ENCODE data around the gene ITGA2B. TPM values are rescaled to one million over a fixed set of nuclear protein-coding genes. Genes with fewer than 3 reads are reported as not detected.
"Not testable (repeated sequence)": the region's sequence is repeated elsewhere in the genome, so short reads cannot be mapped to it uniquely, and the experiment has no call there.

ITGA2B gene
- total RNA-seq, 2 experiments from 2014 or later = 0.23 to 0.31 TPM

DNA sequence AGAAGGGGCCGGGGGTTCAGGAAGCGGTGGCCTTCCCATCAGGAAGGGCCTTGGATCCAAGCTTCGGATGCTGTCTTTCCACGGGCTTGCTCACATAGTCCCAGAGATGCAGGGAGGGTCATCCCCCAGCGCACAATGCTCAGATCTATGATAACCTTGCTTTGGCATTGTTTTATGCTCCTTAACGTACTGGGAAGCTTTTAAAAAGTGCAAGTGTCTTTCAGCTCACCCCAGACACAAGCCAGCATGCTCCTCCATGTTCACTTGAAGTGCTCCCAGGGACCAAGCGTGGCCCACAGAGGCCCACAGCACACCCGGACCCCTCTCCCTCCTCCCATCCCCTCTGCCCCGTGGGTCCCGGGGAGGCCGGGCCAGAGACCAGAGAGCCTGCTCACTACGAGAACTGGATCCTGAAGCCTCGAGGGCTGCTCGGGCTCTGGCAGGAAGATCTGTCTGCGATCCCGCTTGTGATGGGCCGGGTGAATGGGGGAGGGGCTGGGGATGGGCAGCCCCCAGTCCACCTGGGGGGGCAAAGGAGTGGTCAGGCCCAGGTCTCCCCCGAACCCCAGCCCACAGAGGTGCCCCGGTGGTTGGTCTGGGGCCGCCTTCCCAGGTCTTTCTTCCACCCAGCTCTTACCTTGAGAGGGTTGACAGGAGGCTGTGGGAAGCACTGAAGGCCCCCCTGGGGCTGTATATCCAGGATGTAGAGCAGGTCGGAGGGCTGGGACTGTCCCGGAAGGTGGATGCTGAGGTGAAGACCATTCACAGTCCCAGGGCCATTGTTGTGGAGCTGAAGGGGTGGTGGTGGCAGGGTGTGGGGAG, 14.0 kb downstream of the ITGA2B start:
- CTCF ChIA-PET = interaction anchor here (0.7 to 3.4 kb wide), 4 partner anchors 13 to 503 kb away, joined by 3 to 15 read pairs (median 4); partner anchors contain the start of gene FAM171A2
- POLR2A ChIA-PET = no interaction called here

DNA sequence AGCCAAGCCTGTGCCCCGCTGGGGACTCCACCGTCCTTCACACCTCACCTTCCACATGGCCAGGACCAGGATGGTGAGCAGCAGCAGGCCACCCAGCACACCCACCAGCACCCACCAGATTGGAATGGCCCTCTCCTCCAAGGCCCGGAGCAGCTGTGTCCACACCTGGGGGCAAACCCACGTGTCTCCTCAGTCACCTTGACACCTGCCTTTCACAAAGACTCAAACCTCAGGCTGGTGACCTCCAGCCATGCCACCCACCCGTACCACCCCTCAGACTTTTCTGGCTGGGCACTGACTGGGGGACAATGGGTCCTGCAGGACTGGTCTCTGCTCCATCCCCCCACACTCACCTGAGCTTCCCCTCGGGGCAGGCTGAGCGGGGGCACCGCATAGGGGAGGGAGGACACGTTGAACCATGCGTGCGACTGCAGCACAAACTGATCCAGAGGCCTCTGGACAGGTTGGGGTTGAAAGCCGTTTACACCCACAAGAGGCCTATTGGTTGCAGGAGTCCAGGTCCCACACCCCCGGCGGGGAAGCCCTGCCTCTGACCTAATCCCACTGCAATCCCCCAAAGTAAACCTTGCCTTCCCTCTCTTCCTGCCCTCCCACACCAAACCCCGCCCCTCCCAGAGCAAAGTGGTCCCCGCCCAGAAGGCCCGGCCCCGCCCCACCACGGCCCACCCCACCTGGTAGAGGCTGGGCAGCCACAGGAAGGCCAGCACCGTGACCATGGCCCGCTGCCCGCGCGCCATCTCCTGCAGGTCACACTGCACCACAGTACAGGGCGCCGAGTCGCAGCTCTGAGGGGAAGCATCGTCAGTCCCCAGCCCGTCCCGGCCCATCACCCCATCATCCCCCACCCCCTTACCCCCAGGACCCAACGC, 14.9 kb downstream of the ITGA2B start:
- CTCF ChIA-PET = interaction anchor here (3.4 kb wide), 1 partner anchor 12 kb away, joined by 15 read pairs; the partner anchor contains the start of gene FAM171A2
- POLR2A ChIA-PET = no interaction called here

GRCh38 chr17:44372036-44372435, 17.4 kb downstream of the ITGA2B start:
- ChIA-PET POLR2A (no interaction called here), CTCF (interaction anchor here (0.6 to 0.8 kb wide), 3 partner anchors 9 to 152 kb away, joined by 3 to 4 read pairs (median 3); partner anchors contain the start of genes FAM171A2 and UBTF)

GRCh38 chr17:44369414-44370023, 19.9 kb downstream of the ITGA2B start:
- POLR2A ChIA-PET = not testable (repeated sequence)
- CTCF ChIA-PET = interaction anchor here (1.0 kb wide), 1 partner anchor 15 kb away, joined by 3 read pairs; no protein-coding TSS in a partner anchor

DNA sequence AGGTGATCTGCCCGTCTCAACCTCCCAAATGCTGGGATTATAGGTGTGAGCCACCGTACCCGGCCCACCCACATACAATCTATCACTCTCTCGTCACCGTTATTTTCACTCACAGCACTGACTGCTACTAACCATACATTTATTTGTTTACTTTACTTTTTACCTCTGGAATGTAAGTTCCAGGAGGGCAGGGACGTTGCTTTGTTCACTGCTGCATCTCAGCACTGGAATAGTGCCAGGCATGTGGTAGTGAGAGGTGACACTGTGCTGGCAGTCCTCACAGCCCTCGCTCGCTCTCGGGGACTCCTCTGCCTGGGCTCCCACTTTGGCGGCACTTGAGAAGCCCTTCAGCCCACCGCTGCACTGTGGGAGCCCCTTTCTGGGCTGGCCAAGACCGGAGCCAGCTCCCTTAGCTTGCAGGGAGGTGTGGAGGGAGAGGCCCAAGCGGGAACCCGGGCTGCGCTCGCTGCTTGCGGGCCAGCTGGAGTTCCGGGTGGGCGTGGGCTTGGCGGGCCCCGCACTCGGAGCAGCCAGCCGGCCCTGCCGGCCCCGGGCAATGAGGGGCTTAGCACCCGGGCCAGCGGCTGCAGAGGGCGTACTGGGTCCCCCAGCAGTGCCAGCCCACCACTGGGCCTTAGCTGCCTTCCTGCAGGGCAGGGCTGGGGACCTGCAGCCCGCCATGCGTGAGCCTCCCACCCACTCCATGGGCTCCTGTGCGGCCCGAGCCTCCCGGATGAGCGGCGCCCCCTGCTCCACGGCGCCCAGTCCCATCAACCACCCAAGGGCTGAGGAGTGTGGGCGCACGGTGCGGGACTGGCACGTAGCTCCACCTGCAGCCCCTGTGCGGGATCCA, 20.8 kb downstream of the ITGA2B start:
- CTCF ChIA-PET = interaction anchor here (1.0 kb wide), 1 partner anchor 14 kb away, joined by 3 read pairs; no protein-coding TSS in a partner anchor
- POLR2A ChIA-PET = not testable (repeated sequence)

DNA sequence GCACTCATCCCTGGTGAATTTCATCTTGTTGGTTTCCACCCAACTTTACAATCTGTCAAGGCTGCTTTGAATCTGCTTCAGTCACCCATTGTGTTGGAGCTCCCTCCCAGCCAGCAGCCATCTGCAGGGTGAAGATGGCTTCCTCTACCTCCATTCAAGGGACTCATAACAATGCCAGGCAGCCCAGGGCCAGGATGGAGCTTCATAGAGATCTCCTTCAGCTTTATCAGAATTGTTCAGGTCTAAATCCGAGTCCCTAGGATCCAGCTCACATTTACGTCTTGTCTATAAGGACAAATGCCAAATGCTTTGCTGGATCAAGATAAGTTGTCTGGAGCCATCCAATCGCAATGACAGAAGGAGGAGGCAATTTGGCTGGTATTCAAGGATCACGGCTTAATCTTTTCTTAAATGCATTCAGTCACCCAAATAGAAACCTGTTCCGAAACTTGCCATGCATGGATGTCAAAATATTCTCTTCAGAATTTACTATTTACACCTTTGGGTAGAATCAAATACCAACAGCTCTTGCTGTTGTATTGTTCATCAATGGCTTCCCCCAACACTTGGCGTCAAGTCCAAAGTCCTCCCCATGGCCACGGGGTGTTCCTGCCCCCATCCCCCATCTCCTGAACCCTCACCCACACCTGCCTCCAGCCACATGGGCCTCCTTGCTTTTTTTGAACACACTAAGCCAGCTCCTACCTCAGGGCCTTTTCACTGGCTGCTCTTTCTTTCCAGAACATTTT, 22.0 kb downstream of the ITGA2B start:
- CTCF ChIA-PET = interaction anchor here (1.1 to 1.2 kb wide), 2 partner anchors 14 to 17 kb away, joined by 3 to 5 read pairs; no protein-coding TSS in a partner anchor
- POLR2A ChIA-PET = no interaction called here

GRCh38 chr17:44365051-44365450, 24.4 kb downstream of the ITGA2B start:
- POLR2A ChIA-PET, CTCF ChIA-PET: not testable (repeated sequence)

DNA sequence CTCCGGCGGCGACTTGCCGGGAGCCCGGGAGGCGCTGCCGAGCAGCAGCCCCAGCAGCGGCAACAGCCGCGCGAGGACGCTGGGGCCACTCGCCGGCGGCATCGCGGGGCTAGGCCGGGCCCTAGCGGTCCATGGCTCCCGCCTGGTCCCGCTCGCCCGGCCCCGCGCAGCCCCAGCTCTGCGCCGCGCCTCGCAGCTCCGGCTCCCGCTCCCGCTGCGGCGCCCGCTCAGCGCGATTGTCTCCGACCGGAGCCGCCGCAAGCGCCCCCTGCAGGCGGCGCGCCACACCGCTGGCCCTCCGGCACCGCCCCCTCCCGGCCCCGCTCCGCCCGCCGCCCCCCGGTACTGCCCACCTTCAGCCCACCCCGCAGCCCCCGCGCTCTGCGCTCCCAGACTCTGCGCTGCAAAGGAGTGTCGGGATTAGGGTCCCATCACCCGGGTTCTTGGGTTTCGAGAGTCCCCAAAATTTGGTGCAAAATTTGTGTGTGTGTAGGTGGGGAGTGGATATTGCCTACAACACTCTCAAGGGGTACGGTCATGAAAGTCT, 25.8 kb downstream of the ITGA2B start, which contains the start of gene FAM171A2:
TSS of gene FAM171A2 (minus strand) at position 241 of the 547 bp plus-strand sequence. CDS start at position 102, 139 bp downstream.
- CTCF ChIA-PET = interaction anchor here (0.6 to 3.2 kb wide), 14 partner anchors 8 to 169 kb away, joined by 3 to 15 read pairs (median 5); partner anchors contain the start of gene GRN
- POLR2A ChIA-PET = interaction anchor here (0.7 to 1.3 kb wide), 2 partner anchors 9 to 53 kb away, joined by 5 read pairs; no protein-coding TSS in a partner anchor

- POLR2A ChIA-PET = interaction anchor here (0.6 to 0.7 kb wide), 3 partner anchors 8 to 177 kb away, joined by 5 to 14 read pairs (median 5); no protein-coding TSS in a partner anchor
- CTCF ChIA-PET = interaction anchor here (0.6 to 3.2 kb wide), 14 partner anchors 8 to 169 kb away, joined by 3 to 15 read pairs (median 5); partner anchors contain the start of gene GRN
Observed at GRCh38 chr17:44362949-44363612, 26.4 kb downstream of the ITGA2B start.

- CTCF ChIA-PET = interaction anchor here (0.7 to 3.2 kb wide), 9 partner anchors 8 to 161 kb away, joined by 3 to 15 read pairs (median 5); partner anchors contain the start of gene GRN
- POLR2A ChIA-PET = interaction anchor here (0.6 kb wide), 1 partner anchor 177 kb away, joined by 14 read pairs; no protein-coding TSS in a partner anchor
Observed at GRCh38 chr17:44362459-44362948, 26.9 kb downstream of the ITGA2B start.

GRCh38 chr17:44361292-44362260, 27.9 kb downstream of the ITGA2B start:
- CTCF ChIA-PET = interaction anchor here (0.6 to 3.2 kb wide), 6 partner anchors 10 to 162 kb away, joined by 3 to 15 read pairs (median 4); no protein-coding TSS in a partner anchor
- POLR2A ChIA-PET = no interaction called here

- ChIA-PET CTCF (interaction anchor here (0.6 to 3.2 kb wide), 3 partner anchors 21 to 162 kb away, joined by 4 to 13 read pairs (median 4); no protein-coding TSS in a partner anchor), POLR2A (no interaction called here)
Observed at GRCh38 chr17:44360826-44361225, 28.6 kb downstream of the ITGA2B start.

GRCh38 chr17:44360144-44360533, 29.3 kb downstream of the ITGA2B start:
- CTCF ChIA-PET = no interaction called here

GRCh38 chr17:44359458-44360143, 29.8 kb downstream of the ITGA2B start:
- ChIA-PET CTCF (no interaction called here), POLR2A (no interaction called here)

More at GRCh38 chr17:44360144-44360533, 29.3 kb downstream of the ITGA2B start:
- POLR2A ChIA-PET = no interaction called here

Data from activated CD8-positive, alpha-beta memory T cell treated with anti-CD3 and anti-CD28 coated beads for 36 hours (primary cell).